H9 (cell line): ENCODE results near the gene RERE. TPM values are rescaled to one million over a fixed set of nuclear protein-coding genes. Genes with fewer than 3 reads are reported as not detected.

Experiments
- DNase-seq: peaks from one replicate; pipeline ENCODE4 v3.0.0-alpha.2; 2017
- H2AFZ ChIP-seq: one replicate; pipeline ENCODE4 v1.6.1; 2013; ENCODE audit warnings: mild to moderate bottlenecking, low read length, control low read depth, moderate library complexity
- H2AK5ac ChIP-seq: 2 replicates; pipeline ENCODE4 v1.6.1; 2013; ENCODE audit warnings: low read length, control low read depth, mixed read lengths; ENCODE audit not compliant: insufficient read length
- H2BK120ac ChIP-seq: one replicate; pipeline ENCODE4 v1.6.1; 2013; ENCODE audit warnings: low read depth, mild to moderate bottlenecking, low read length, control low read depth, inconsistent platforms; ENCODE audit not compliant: poor library complexity, severe bottlenecking
- H2BK12ac ChIP-seq: 2 replicates; pipeline ENCODE4 v1.6.1; 2013; ENCODE audit warnings: low read length, control low read depth, mixed read lengths, low read depth; ENCODE audit not compliant: insufficient read length
- H2BK15ac ChIP-seq: 2 replicates; pipeline ENCODE4 v1.6.1; 2013; ENCODE audit warnings: low read depth, low read length, control low read depth
- H2BK20ac ChIP-seq: one replicate; pipeline ENCODE4 v1.6.1; 2013; ENCODE audit warnings: low read depth, mild to moderate bottlenecking, low read length, control low read depth, inconsistent platforms; ENCODE audit not compliant: poor library complexity, severe bottlenecking
- H2BK5ac ChIP-seq: 2 replicates; pipeline ENCODE4 v1.6.1; 2013; ENCODE audit warnings: low read length, control low read depth, mixed read lengths; ENCODE audit not compliant: insufficient read length
- H3K14ac ChIP-seq: 2 replicates; pipeline ENCODE4 v1.6.1; 2013; ENCODE audit warnings: low read length, control low read depth; ENCODE audit not compliant: insufficient read depth
- H3K18ac ChIP-seq: 2 replicates; pipeline ENCODE4 v1.6.1; 2013; ENCODE audit warnings: low read depth, mild to moderate bottlenecking, mixed read lengths, low read length, control low read depth; ENCODE audit not compliant: insufficient read length
- H3K23ac ChIP-seq: 2 replicates; pipeline ENCODE4 v1.6.1; 2013; ENCODE audit warnings: low read length, control low read depth, mixed read lengths, low read depth; ENCODE audit not compliant: insufficient read length
- H3K23me2 ChIP-seq: 2 replicates; pipeline ENCODE4 v1.6.1; 2013; ENCODE audit warnings: low read depth, mild to moderate bottlenecking, mixed read lengths, low read length, control low read depth; ENCODE audit not compliant: insufficient read length, poor library complexity, severe bottlenecking
- H3K27ac ChIP-seq: 2 replicates; pipeline ENCODE4 v1.5.1; 2013; ENCODE audit warnings: low read length, control low read depth, mixed read lengths, low read depth; ENCODE audit not compliant: insufficient read length
- H3K27me3 ChIP-seq: 2 replicates; pipeline ENCODE4 v1.6.1; 2013; ENCODE audit warnings: low read length, control low read depth, inconsistent platforms; ENCODE audit not compliant: insufficient read depth
- H3K4ac ChIP-seq: 2 replicates; pipeline ENCODE4 v1.6.1; 2013; ENCODE audit warnings: low read depth, mild to moderate bottlenecking, control low read depth, inconsistent platforms, low read length, moderate library complexity
- H3K4me1 ChIP-seq: 2 replicates; pipeline ENCODE4 v1.6.1; 2013; ENCODE audit warnings: low read length, control low read depth, inconsistent platforms; ENCODE audit not compliant: insufficient read depth
- H3K4me2 ChIP-seq: 2 replicates; pipeline ENCODE4 v1.6.1; 2013; ENCODE audit warnings: low read length, control low read depth, mixed read lengths; ENCODE audit not compliant: insufficient read length, insufficient read depth
- H3K56ac ChIP-seq: 2 replicates; pipeline ENCODE4 v1.6.1; 2013; ENCODE audit warnings: low read depth, mild to moderate bottlenecking, mixed read lengths, low read length, control low read depth; ENCODE audit not compliant: insufficient read length
- H3K79me1 ChIP-seq: 2 replicates; pipeline ENCODE4 v1.6.1; 2013; ENCODE audit warnings: low read depth, mild to moderate bottlenecking, moderate library complexity, low read length, control low read depth, inconsistent platforms; ENCODE audit not compliant: insufficient read depth, poor library complexity, severe bottlenecking
- H3K79me2 ChIP-seq: 2 replicates; pipeline ENCODE4 v1.6.1; 2013; ENCODE audit warnings: low read length, control low read depth, inconsistent platforms; ENCODE audit not compliant: insufficient read depth
- H3K9ac ChIP-seq: 2 replicates; pipeline ENCODE4 v1.6.1; 2013; ENCODE audit warnings: low read length, control low read depth, mixed read lengths; ENCODE audit not compliant: insufficient read length; ENCODE audit errors: extremely low read depth
- H3K9me3 ChIP-seq: one replicate; pipeline ENCODE4 v1.6.1; 2013; ENCODE audit warnings: low read depth, low read length, inconsistent platforms; ENCODE audit not compliant: control insufficient read depth
- H3T11ph ChIP-seq: one replicate; pipeline ENCODE4 v1.6.1; 2013; ENCODE audit warnings: mild to moderate bottlenecking, low read length, control low read depth, inconsistent platforms
- H4K20me1 ChIP-seq: one replicate; pipeline ENCODE4 v1.6.1; 2013; ENCODE audit not compliant: control insufficient read depth, insufficient read length, insufficient read depth
- H4K5ac ChIP-seq: 2 replicates; pipeline ENCODE4 v1.6.1; 2013; ENCODE audit warnings: low read depth, mild to moderate bottlenecking, mixed read lengths, low read length, control low read depth; ENCODE audit not compliant: insufficient read length
- H4K8ac ChIP-seq: replicated peaks from 2 replicates; pipeline ENCODE4 v1.6.1; 2013; ENCODE audit warnings: low read length, control low read depth, mixed read lengths, low read depth; ENCODE audit not compliant: insufficient read length
- H4K91ac ChIP-seq: 2 replicates; pipeline ENCODE4 v1.6.1; 2013; ENCODE audit warnings: low read depth, mild to moderate bottlenecking, moderate library complexity, mixed read lengths, low read length, control low read depth; ENCODE audit not compliant: insufficient read length
- H3K27ac Mint-ChIP-seq, 3 experiments: 2 replicates in 2 of 3; 3 replicates in 1 of 3; pipeline ENCODE4 v1.8.0; 2020 to 2021; ENCODE audit warnings: mixed read lengths in 3 of 3, mild to moderate bottlenecking in 1 of 3, moderate library complexity in 1 of 3
- H3K27me3 Mint-ChIP-seq: 2 replicates; pipeline ENCODE4 v1.8.0; 2021; ENCODE audit warnings: low read depth, mild to moderate bottlenecking, moderate library complexity, mixed read lengths
- H3K36me3 Mint-ChIP-seq, 3 experiments: 2 replicates in 2 of 3; 3 replicates in 1 of 3; pipeline ENCODE4 v1.8.0; 2020 to 2021; ENCODE audit warnings: low read depth in 3 of 3, mixed read lengths in 3 of 3; ENCODE audit not compliant: insufficient read depth in 1 of 3
- H3K4me1 Mint-ChIP-seq, 2 experiments: 2 replicates each; pipeline ENCODE4 v1.8.0; 2020; ENCODE audit warnings: mixed read lengths in 2 of 2
- H3K4me3 Mint-ChIP-seq, 2 experiments: 2 replicates in 1 of 2; 3 replicates in 1 of 2; pipeline ENCODE4 v1.8.0; 2020 to 2021; ENCODE audit warnings: mild to moderate bottlenecking in 2 of 2, mixed read lengths in 2 of 2, moderate library complexity in 1 of 2
- H3K9me3 Mint-ChIP-seq, 2 experiments: 2 replicates in 1 of 2; 3 replicates in 1 of 2; pipeline ENCODE4 v1.8.0; 2020; ENCODE audit warnings: mild to moderate bottlenecking in 2 of 2, mixed read lengths in 2 of 2, moderate library complexity in 1 of 2
- WGBS: extraction: QIAGEN DNeasy Blood & Tissue Kit; methylation state at CpG from one replicate; pipeline ENCODE4 v1.1.7; 2013; ENCODE audit warnings: missing lambda C conversion rate, low lambda C conversion rate, mixed read lengths; ENCODE audit not compliant: insufficient read length; ENCODE audit errors: extremely low coverage; 5-methylcytosine and 5-hydroxymethylcytosine counted together
- total RNA-seq: library from RNA; stranded (reverse); gene quantifications from 2 replicates; pipeline ENCODE4 v1.2.1, GENCODE V29; 2021
- TF ChIP-seq, protein P1 (sequence below): fragments of 200-600 bp; sonication (generic); conservative IDR thresholded peaks from 3 replicates; pipeline ENCODE4 v1.8.0; 2021; ENCODE audit warnings: antibody characterized with exemption, mild to moderate bottlenecking

Gene RERE
- total RNA-seq, 1 experiment from 2014 or later: 103 TPM

DNA sequence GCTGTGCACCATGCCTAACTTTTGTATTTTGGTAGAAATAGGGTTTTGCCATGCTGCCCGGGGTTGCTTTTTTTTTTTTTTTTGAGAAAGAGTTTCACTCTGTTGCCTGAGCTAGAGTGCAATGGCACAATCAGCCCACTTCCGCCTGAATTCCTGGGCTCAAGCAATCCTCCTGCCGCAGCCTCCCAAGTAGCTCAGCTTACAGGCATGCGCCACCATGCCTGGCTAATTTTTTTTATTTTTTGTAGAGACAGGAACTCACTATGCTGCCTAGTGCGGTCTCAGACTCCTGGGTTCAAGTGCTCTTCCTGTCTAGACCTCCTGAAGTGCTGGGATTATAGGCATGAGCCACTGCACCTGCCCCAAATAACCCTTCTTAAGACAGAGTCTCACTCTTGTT lies 346.0 kb downstream of the RERE start:
- Histone ChIP-seq H3K4me1 (peaks cover 7% of the 10 kb centered on the region), H2BK15ac (no peak overlapping the region), H3K27me3 (no peaks in the 10 kb centered on the region), H3T11ph (no peak overlapping the region), H2BK20ac (no peak overlapping the region), H3K27ac (no peak overlapping the region), H3K79me2 (no peaks in the 10 kb centered on the region), H3K79me1 (no peaks in the 10 kb centered on the region), H3K18ac (no peak overlapping the region), H3K9me3 (no peaks in the 10 kb centered on the region), H2BK120ac (no peak overlapping the region), H4K91ac (no peak overlapping the region), H3K56ac (no peak overlapping the region), H2AK5ac (no peak overlapping the region), H2BK5ac (no peak overlapping the region), H3K23ac (no peak overlapping the region), H3K23me2 (no peaks in the 10 kb centered on the region), H4K5ac (no peak overlapping the region), H3K9ac (no peak overlapping the region), H3K4ac (no peak overlapping the region), H2BK12ac (no peak overlapping the region), H4K20me1 (no peaks in the 10 kb centered on the region), H4K8ac (no peak overlapping the region), H2AFZ (no peak overlapping the region), H3K14ac (no peak overlapping the region), H3K4me2 (no peak overlapping the region)
- TF ChIP-seq, protein P1, sequence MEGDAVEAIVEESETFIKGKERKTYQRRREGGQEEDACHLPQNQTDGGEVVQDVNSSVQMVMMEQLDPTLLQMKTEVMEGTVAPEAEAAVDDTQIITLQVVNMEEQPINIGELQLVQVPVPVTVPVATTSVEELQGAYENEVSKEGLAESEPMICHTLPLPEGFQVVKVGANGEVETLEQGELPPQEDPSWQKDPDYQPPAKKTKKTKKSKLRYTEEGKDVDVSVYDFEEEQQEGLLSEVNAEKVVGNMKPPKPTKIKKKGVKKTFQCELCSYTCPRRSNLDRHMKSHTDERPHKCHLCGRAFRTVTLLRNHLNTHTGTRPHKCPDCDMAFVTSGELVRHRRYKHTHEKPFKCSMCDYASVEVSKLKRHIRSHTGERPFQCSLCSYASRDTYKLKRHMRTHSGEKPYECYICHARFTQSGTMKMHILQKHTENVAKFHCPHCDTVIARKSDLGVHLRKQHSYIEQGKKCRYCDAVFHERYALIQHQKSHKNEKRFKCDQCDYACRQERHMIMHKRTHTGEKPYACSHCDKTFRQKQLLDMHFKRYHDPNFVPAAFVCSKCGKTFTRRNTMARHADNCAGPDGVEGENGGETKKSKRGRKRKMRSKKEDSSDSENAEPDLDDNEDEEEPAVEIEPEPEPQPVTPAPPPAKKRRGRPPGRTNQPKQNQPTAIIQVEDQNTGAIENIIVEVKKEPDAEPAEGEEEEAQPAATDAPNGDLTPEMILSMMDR: no peak
- Mint-ChIP-seq H3K36me3 (no peaks in the 10 kb centered on the region), H3K9me3 (no peaks in the 10 kb centered on the region), H3K4me3 (no peak overlapping the region), H3K4me1 (peaks cover 38 to 43% of the 10 kb centered on the region in 2 experiments), H3K27me3 (peaks cover 1% of the 10 kb centered on the region; the same call in 1 of the 2 replicates), H3K27ac (peak overlapping the region in 1 of 3 experiments; percentile 44; a peak in 1 of 7 replicates)
- WGBS: no CpG with 5 or more reads among the region's 5 CpGs
- no peak for DNase-seq
